ENCODE measurements around the gene TP53I3. TPM values are rescaled to one million over a fixed set of nuclear protein-coding genes. Genes with fewer than 3 reads are reported as not detected.

Gene TP53I3
- total RNA-seq, 1 donor from 2014 or later: 0.70 TPM

GRCh38 chr2:24087032-24087431, 2.4 kb upstream of the TP53I3 start:
- intact Hi-C loops (cut with micrococcal nuclease): no loop called here
- no peak for DNase-seq (ENCODE audit: low spot score)
- H3K9me3 Mint-ChIP-seq: no peaks in the 10 kb centered on the region
- peaks cover 6% of the 10 kb centered on the region for H3K36me3 Mint-ChIP-seq (ENCODE audit: low read depth)
- H3K27ac Mint-ChIP-seq: no peak overlapping the region
- H3K4me1 Mint-ChIP-seq (ENCODE audit: low read depth): peaks cover 18% of the 10 kb centered on the region
- H3K4me3 Mint-ChIP-seq: no peak overlapping the region
- no peaks in the 10 kb centered on the region for H3K27me3 Mint-ChIP-seq (ENCODE audit: insufficient read depth)

- Mint-ChIP-seq H3K9me3 (no peaks in the 10 kb centered on the region), H3K4me3 (no peak overlapping the region), H3K27me3 (ENCODE audit: insufficient read depth) (no peaks in the 10 kb centered on the region), H3K4me1 (ENCODE audit: low read depth) (peaks cover 18% of the 10 kb centered on the region), H3K36me3 (ENCODE audit: low read depth) (peaks cover 6% of the 10 kb centered on the region), H3K27ac (no peak overlapping the region)
- no peak for DNase-seq (ENCODE audit: low spot score)
- intact Hi-C loops (cut with micrococcal nuclease): no loop called here
These were observed 1.6 kb upstream of the TP53I3 start for GRCh38 chr2:24086241-24086640.

- Mint-ChIP-seq H3K4me1 (ENCODE audit: low read depth) (peaks cover 18% of the 10 kb centered on the region), H3K4me3 (peak overlapping the region; percentile 85), H3K27ac (no peak overlapping the region), H3K9me3 (no peaks in the 10 kb centered on the region), H3K36me3 (ENCODE audit: low read depth) (peaks cover 6% of the 10 kb centered on the region), H3K27me3 (ENCODE audit: insufficient read depth) (no peaks in the 10 kb centered on the region)
- intact Hi-C loops (cut with micrococcal nuclease): loop anchor here (2.0 kb wide), 2 partner anchors 38 to 158 kb away; partner anchors contain the start of genes ATAD2B and WDCP
- DNase-seq (ENCODE audit: low spot score): no peak
These were observed 511 bp upstream of the TP53I3 start for GRCh38 chr2:24085200-24085489.

- peak overlapping the region; percentile 75 for H3K27ac Mint-ChIP-seq
- peaks cover 18% of the 10 kb centered on the region for H3K4me1 Mint-ChIP-seq (ENCODE audit: low read depth)
- no peak for DNase-seq (ENCODE audit: low spot score)
- intact Hi-C loops (cut with micrococcal nuclease): loop anchor here (1.0 to 5.0 kb wide), 9 partner anchors 7 to 299 kb away; partner anchors contain the start of genes ATAD2B, FAM228B, PFN4 and SF3B6
- no peaks in the 10 kb centered on the region for H3K27me3 Mint-ChIP-seq (ENCODE audit: insufficient read depth)
- H3K9me3 Mint-ChIP-seq: no peaks in the 10 kb centered on the region
- H3K36me3 Mint-ChIP-seq (ENCODE audit: low read depth): peaks cover 5% of the 10 kb centered on the region
- H3K4me3 Mint-ChIP-seq: peak overlapping the region; percentile 85
These were observed 858 bp downstream of the TP53I3 start for GRCh38 chr2:24083567-24084385.

GRCh38 chr2:24082787-24083566, 1.7 kb downstream of the TP53I3 start:
- DNase-seq (ENCODE audit: low spot score): no peak
- H3K4me3 Mint-ChIP-seq: peak overlapping the region; percentile 85
- H3K27me3 Mint-ChIP-seq (ENCODE audit: insufficient read depth): no peaks in the 10 kb centered on the region
- peaks cover 19% of the 10 kb centered on the region for H3K4me1 Mint-ChIP-seq (ENCODE audit: low read depth)
- no peak overlapping the region for H3K27ac Mint-ChIP-seq
- no peaks in the 10 kb centered on the region for H3K9me3 Mint-ChIP-seq
- intact Hi-C loops (cut with micrococcal nuclease): loop anchor here (5.0 kb wide), 1 partner anchor 276 kb away; no protein-coding TSS in a partner anchor
- peaks cover 5% of the 10 kb centered on the region for H3K36me3 Mint-ChIP-seq (ENCODE audit: low read depth)

GRCh38 chr2:24080701-24081100, 3.9 kb downstream of the TP53I3 start:
- no peak overlapping the region for H3K27ac Mint-ChIP-seq
- H3K36me3 Mint-ChIP-seq (ENCODE audit: low read depth): peaks cover 3% of the 10 kb centered on the region
- no peak overlapping the region for H3K4me3 Mint-ChIP-seq
- no peaks in the 10 kb centered on the region for H3K9me3 Mint-ChIP-seq
- intact Hi-C loops (cut with micrococcal nuclease): loop anchor here (5.0 kb wide), 1 partner anchor 273 kb away; no protein-coding TSS in a partner anchor
- peaks cover 27% of the 10 kb centered on the region for H3K4me1 Mint-ChIP-seq (ENCODE audit: low read depth)
- peaks cover 2% of the 10 kb centered on the region for H3K27me3 Mint-ChIP-seq (ENCODE audit: insufficient read depth)
- DNase-seq (ENCODE audit: low spot score): no peak

- intact Hi-C loops (cut with micrococcal nuclease): loop anchor here (2.0 to 5.0 kb wide), 3 partner anchors 45 to 714 kb away; partner anchors contain the start of genes CENPO, FAM228B, PFN4 and PTRHD1
- H3K27ac Mint-ChIP-seq: peak overlapping the region; percentile 52
- peaks cover 33% of the 10 kb centered on the region for H3K4me1 Mint-ChIP-seq (ENCODE audit: low read depth)
These were observed 6.8 kb downstream of the TP53I3 start for GRCh38 chr2:24077879-24078278.

GRCh38 chr2:24077535-24077877, 7.1 kb downstream of the TP53I3 start:
- no peak for DNase-seq (ENCODE audit: low spot score)
- H3K4me1 Mint-ChIP-seq (ENCODE audit: low read depth): peaks cover 33% of the 10 kb centered on the region
- H3K27me3 Mint-ChIP-seq (ENCODE audit: insufficient read depth): peaks cover 2% of the 10 kb centered on the region
- intact Hi-C loops (cut with micrococcal nuclease): loop anchor here (2.0 to 5.0 kb wide), 3 partner anchors 45 to 715 kb away; partner anchors contain the start of genes CENPO, FAM228B, PFN4 and PTRHD1
- no peaks in the 10 kb centered on the region for H3K9me3 Mint-ChIP-seq
- peaks cover 15% of the 10 kb centered on the region for H3K36me3 Mint-ChIP-seq (ENCODE audit: low read depth)
- peak overlapping the region; percentile 52 for H3K27ac Mint-ChIP-seq
- peak overlapping the region; percentile 98 for H3K4me3 Mint-ChIP-seq

More at GRCh38 chr2:24077879-24078278, 6.8 kb downstream of the TP53I3 start:
- no peak for DNase-seq (ENCODE audit: low spot score)
- H3K9me3 Mint-ChIP-seq: no peaks in the 10 kb centered on the region
- peak overlapping the region; percentile 98 for H3K4me3 Mint-ChIP-seq
- H3K36me3 Mint-ChIP-seq (ENCODE audit: low read depth): peaks cover 12% of the 10 kb centered on the region
- peaks cover 2% of the 10 kb centered on the region for H3K27me3 Mint-ChIP-seq (ENCODE audit: insufficient read depth)

GRCh38 chr2:24076849-24077534, 7.6 kb downstream of the TP53I3 start:
- intact Hi-C loops (cut with micrococcal nuclease): loop anchor here (1.0 to 5.0 kb wide), 9 partner anchors 7 to 715 kb away; partner anchors contain the start of genes ATAD2B, CENPO, FAM228B and ITSN2
- peak overlapping the region; percentile 52 for H3K27ac Mint-ChIP-seq
- DNase-seq (ENCODE audit: low spot score): no peak
- peaks cover 33% of the 10 kb centered on the region for H3K4me1 Mint-ChIP-seq (ENCODE audit: low read depth)
- H3K27me3 Mint-ChIP-seq (ENCODE audit: insufficient read depth): peaks cover 2% of the 10 kb centered on the region
- no peaks in the 10 kb centered on the region for H3K9me3 Mint-ChIP-seq
- peak overlapping the region; percentile 98 for H3K4me3 Mint-ChIP-seq
- peaks cover 17% of the 10 kb centered on the region for H3K36me3 Mint-ChIP-seq (ENCODE audit: low read depth)

GRCh38 chr2:24075915-24076848, 8.5 kb downstream of the TP53I3 start, which contains the start of gene SF3B6:
SF3B6 (minus strand) TSS chr2:24076326; CDS start chr2:24076229, 97 bp downstream.
- H3K27me3 Mint-ChIP-seq (ENCODE audit: insufficient read depth): peaks cover 2% of the 10 kb centered on the region
- H3K36me3 Mint-ChIP-seq (ENCODE audit: low read depth): peaks cover 17% of the 10 kb centered on the region
- peak; percentile 98 for DNase-seq (ENCODE audit: low spot score)
- intact Hi-C loops (cut with micrococcal nuclease): loop anchor here (1.0 to 5.0 kb wide), 9 partner anchors 8 to 716 kb away; partner anchors contain the start of genes ATAD2B, CENPO, FAM228B and ITSN2
- H3K9me3 Mint-ChIP-seq: no peaks in the 10 kb centered on the region
- H3K27ac Mint-ChIP-seq: peak within 1 kb of the TSS; percentile 94
- peaks cover 33% of the 10 kb centered on the region for H3K4me1 Mint-ChIP-seq (ENCODE audit: low read depth)
- peak within 1 kb of the TSS; percentile 98 for H3K4me3 Mint-ChIP-seq

- intact Hi-C loops (cut with micrococcal nuclease): loop anchor here (5.0 kb wide), 1 partner anchor 717 kb away; the partner anchor contains the start of genes CENPO and PTRHD1
- H3K27me3 Mint-ChIP-seq (ENCODE audit: insufficient read depth): peaks cover 2% of the 10 kb centered on the region
- DNase-seq (ENCODE audit: low spot score): no peak
- H3K4me3 Mint-ChIP-seq: peak overlapping the region; percentile 98
- peak overlapping the region; percentile 94 for H3K27ac Mint-ChIP-seq
- no peaks in the 10 kb centered on the region for H3K9me3 Mint-ChIP-seq
- H3K4me1 Mint-ChIP-seq (ENCODE audit: low read depth): peaks cover 33% of the 10 kb centered on the region
- H3K36me3 Mint-ChIP-seq (ENCODE audit: low read depth): peaks cover 17% of the 10 kb centered on the region
These were observed 9.4 kb downstream of the TP53I3 start for GRCh38 chr2:24075259-24075658.
